Chondrocyte (in vitro differentiated cells): ENCODE results near the gene CTNNBIP1. TPM values are rescaled to one million over a fixed set of nuclear protein-coding genes. Genes with fewer than 3 reads are reported as not detected.

ENCODE experiments used
- DNase-seq: peaks from one replicate; pipeline ENCODE4 v3.0.0; 2021; ENCODE audit warnings: mixed read lengths, low spot score
- H3K27ac Mint-ChIP-seq: one replicate; pipeline ENCODE4 v1.8.0; 2021; ENCODE audit warnings: mild to moderate bottlenecking, moderate library complexity, mixed read lengths; ENCODE audit not compliant: unreplicated experiment
- H3K27me3 Mint-ChIP-seq: 2 replicates; pipeline ENCODE4 v1.8.0; 2021; ENCODE audit warnings: low read depth, mixed read lengths
- H3K36me3 Mint-ChIP-seq: 2 replicates; pipeline ENCODE4 v1.8.0; 2021; ENCODE audit warnings: low read depth, mixed read lengths
- H3K4me1 Mint-ChIP-seq: 2 replicates; pipeline ENCODE4 v1.8.0; 2021; ENCODE audit warnings: low read depth, mild to moderate bottlenecking, mixed read lengths
- H3K4me3 Mint-ChIP-seq: one replicate; pipeline ENCODE4 v1.8.0; 2021; ENCODE audit warnings: mild to moderate bottlenecking, moderate library complexity, mixed read lengths; ENCODE audit not compliant: unreplicated experiment
- H3K9me3 Mint-ChIP-seq: 2 replicates; pipeline ENCODE4 v1.8.0; 2021; ENCODE audit warnings: low read depth, mixed read lengths
- total RNA-seq: library from RNA; stranded (reverse); gene quantifications from 3 replicates; pipeline ENCODE4 v1.2.1, GENCODE V29; 2021
- TF ChIP-seq, protein P1 (sequence below): fragments of 200-600 bp; sonication (generic); IDR thresholded peaks from 2 replicates; pipeline ENCODE4 v1.5.0; 2021; ENCODE audit warnings: antibody characterized with exemption, mild to moderate bottlenecking, moderate library complexity

CTNNBIP1 gene
- total RNA-seq, 1 donor from 2014 or later, result 26.2 TPM

DNA sequence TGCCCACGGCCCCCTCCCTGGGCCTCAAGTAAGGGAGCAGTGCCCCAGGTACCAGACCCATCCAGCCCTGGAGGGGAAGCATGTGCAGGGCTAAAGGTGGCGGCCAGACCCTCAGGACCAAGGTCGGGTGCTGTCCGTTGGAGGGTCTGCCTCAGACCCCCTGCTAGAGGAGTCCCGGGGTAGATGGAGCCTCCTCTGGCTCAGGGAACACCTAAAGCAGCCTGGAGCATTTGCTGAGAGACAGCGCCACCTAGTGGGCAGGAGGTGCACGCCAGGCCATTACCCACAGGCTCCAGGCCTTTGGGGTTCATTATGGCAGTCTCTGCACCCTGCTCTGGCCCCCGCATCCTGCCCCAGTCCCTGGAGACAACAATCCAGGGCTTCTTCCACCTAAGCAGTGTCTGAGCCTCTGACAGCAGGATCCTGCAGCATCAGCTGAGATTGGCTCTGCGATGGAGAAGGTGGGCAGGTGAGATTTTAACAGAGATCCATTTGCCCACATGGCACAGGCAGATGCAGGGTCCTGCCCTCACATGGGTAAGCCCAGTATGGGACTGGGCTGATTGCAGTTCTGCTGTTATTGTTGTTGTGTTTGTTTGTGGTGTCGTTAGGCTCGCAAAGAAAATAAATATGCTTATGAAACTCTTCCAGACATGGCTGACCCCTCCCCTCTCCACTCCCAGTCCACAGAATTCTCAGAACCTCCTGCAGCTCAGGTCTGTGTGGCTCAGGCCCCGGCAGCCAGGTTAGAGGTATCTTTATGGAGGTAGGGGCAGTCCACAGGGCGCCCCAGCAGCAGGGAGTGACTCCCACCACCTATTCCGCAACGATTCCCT, 42.4 kb downstream of the CTNNBIP1 start:
- TF ChIP-seq, protein P1, sequence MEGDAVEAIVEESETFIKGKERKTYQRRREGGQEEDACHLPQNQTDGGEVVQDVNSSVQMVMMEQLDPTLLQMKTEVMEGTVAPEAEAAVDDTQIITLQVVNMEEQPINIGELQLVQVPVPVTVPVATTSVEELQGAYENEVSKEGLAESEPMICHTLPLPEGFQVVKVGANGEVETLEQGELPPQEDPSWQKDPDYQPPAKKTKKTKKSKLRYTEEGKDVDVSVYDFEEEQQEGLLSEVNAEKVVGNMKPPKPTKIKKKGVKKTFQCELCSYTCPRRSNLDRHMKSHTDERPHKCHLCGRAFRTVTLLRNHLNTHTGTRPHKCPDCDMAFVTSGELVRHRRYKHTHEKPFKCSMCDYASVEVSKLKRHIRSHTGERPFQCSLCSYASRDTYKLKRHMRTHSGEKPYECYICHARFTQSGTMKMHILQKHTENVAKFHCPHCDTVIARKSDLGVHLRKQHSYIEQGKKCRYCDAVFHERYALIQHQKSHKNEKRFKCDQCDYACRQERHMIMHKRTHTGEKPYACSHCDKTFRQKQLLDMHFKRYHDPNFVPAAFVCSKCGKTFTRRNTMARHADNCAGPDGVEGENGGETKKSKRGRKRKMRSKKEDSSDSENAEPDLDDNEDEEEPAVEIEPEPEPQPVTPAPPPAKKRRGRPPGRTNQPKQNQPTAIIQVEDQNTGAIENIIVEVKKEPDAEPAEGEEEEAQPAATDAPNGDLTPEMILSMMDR, result peak; percentile 99
- Mint-ChIP-seq H3K27me3 (no peaks in the 10 kb centered on the region), H3K9me3 (no peaks in the 10 kb centered on the region), H3K36me3 (peaks cover 3% of the 10 kb centered on the region), H3K4me1 (peaks cover 4% of the 10 kb centered on the region), H3K4me3 (no peak overlapping the region), H3K27ac (no peak overlapping the region)
- no peak for DNase-seq

DNA sequence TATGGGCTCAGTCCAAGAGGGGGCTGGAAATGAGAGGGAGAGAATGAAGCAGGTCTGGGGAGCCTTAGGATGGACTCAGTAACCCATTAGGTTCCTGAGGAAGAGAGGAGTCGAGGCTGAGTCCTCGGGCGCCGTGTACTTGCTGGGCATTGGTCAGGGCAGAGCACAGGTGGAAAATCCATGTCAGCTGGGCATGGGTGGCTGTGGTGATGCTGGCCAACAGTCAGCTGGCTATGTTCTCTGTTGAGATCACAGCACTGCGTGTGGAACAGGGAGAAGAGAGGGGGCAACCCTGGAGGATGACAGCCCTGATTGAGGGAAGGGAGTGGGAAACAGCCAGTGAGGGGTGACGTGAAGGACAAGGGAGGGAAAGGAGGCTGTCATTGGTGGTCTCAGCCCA, 43.2 kb downstream of the CTNNBIP1 start:
- no peaks in the 10 kb centered on the region for H3K27me3 Mint-ChIP-seq
- H3K9me3 Mint-ChIP-seq, result no peaks in the 10 kb centered on the region
- H3K36me3 Mint-ChIP-seq, result peaks cover 3% of the 10 kb centered on the region
- TF ChIP-seq, protein P1, result no peak
- peaks cover 4% of the 10 kb centered on the region for H3K4me1 Mint-ChIP-seq
- H3K27ac Mint-ChIP-seq, result no peak overlapping the region
- no peak overlapping the region for H3K4me3 Mint-ChIP-seq
- no peak for DNase-seq

DNA sequence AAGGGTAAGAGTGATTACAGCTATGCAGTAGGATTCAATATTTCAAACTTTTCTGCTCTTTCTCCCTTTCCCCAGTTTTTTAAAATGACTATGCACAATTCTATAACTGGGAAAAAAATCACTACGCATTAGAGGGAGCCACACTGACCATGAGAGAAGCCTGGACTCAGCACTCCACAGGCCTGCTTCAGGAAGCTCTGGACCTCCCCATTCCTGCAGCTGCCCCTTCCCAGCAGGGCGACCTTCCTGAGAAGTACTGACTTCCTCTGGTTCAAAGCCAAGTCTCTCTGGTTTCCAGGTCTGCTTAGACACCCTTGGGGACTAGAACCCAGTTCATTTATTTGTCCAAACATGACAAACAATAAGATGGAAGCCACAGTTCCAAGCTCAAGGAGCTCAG, 44.3 kb downstream of the CTNNBIP1 start:
- H3K27me3 Mint-ChIP-seq, result no peaks in the 10 kb centered on the region
- peaks cover 4% of the 10 kb centered on the region for H3K4me1 Mint-ChIP-seq
- no peak overlapping the region for H3K27ac Mint-ChIP-seq

DNA sequence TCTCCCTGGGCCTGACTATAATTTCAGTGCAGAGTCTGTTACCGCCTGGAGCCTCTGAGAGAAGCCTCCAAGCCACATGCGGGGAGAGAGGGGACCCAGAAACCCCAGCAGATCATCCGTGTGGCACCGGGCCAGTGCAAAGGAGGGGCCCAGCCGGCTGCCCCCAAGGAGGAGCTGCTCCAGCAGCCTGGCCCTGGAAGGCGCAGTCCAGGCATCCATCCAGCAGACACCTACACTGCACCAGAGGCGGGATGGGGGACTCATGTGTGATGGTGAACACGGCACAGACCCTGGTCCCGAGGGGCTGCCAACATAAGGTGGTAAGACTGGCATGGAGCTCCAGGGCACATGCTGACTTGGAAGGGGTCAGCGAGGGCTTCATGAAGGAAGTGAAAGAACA, 46.7 kb downstream of the CTNNBIP1 start:
- Mint-ChIP-seq H3K4me1 (peaks cover 6% of the 10 kb centered on the region), H3K27ac (no peak overlapping the region), H3K36me3 (peaks cover 4% of the 10 kb centered on the region), H3K9me3 (no peaks in the 10 kb centered on the region), H3K4me3 (no peak overlapping the region), H3K27me3 (no peaks in the 10 kb centered on the region)
- TF ChIP-seq, protein P1, result no peak
- no peak for DNase-seq

More for the DNA sequence above, 44.3 kb downstream of the CTNNBIP1 start:
- peaks cover 3% of the 10 kb centered on the region for H3K36me3 Mint-ChIP-seq
- no peak for DNase-seq
- H3K9me3 Mint-ChIP-seq, result no peaks in the 10 kb centered on the region
- TF ChIP-seq, protein P1, result no peak
- no peak overlapping the region for H3K4me3 Mint-ChIP-seq

DNA sequence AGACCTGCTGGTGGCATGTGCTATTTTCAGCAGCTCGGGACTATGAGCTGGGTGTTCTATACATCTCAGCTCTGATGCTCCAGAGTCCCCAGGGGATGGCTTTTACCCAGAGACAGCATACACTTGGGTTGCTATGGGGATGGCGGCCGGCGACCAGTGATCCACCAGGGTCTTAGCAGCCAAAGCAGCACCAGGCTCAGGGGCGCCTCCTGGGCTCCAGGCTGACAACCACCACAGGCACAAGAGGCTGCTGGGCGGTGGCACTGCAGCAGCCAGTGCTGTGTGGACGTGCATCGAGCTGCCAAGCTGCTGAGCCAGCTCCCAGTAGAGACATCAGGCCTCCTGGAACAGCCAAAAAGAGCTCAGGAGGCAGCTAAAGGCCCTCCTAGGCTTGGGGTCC, 48.7 kb downstream of the CTNNBIP1 start:
- DNase-seq, result no peak
- peaks cover 6% of the 10 kb centered on the region for H3K4me1 Mint-ChIP-seq
- H3K27ac Mint-ChIP-seq, result no peak overlapping the region
- H3K4me3 Mint-ChIP-seq, result no peak overlapping the region
- no peaks in the 10 kb centered on the region for H3K9me3 Mint-ChIP-seq
- TF ChIP-seq, protein P1, result no peak
- peaks cover 8% of the 10 kb centered on the region for H3K36me3 Mint-ChIP-seq
- no peaks in the 10 kb centered on the region for H3K27me3 Mint-ChIP-seq
